K562 (cell line): ENCODE measurements around the gene MYB.

Source experiments
- BDP1 ChIP-seq: IDR thresholded peaks from 3 replicates; pipeline ENCODE4 v1.6.1; 2011; ENCODE audit not compliant: insufficient read length, insufficient read depth
- BRCA1 ChIP-seq, 2 experiments: fragments of 450-650 bp in 1 of 2; sonication (generic) in 1 of 2; formaldehyde crosslinking in 1 of 2; IDR thresholded peaks; 2 replicates each; pipeline versions ENCODE4 v1.5.0 to v1.6.1; 2017 to 2020; ENCODE audit warnings: mild to moderate bottlenecking in 1 of 2, missing genetic modification reagents in 1 of 2
- CREB3L1 ChIP-seq: fragments of 450-650 bp; IDR thresholded peaks from 2 replicates; pipeline ENCODE4 v1.6.1; 2014; ENCODE audit warnings: low read depth, mild to moderate bottlenecking, moderate library complexity, borderline replicate concordance
- E2F5 ChIP-seq: sonication (generic); formaldehyde crosslinking; IDR thresholded peaks from 2 replicates; pipeline ENCODE4 v1.8.0; 2022; ENCODE audit warnings: mild to moderate bottlenecking, missing genetic modification reagents
- GABPA ChIP-seq: fragments of 200-800 bp; sonication (Bioruptor generic); conservative IDR thresholded peaks from 2 replicates; pipeline ENCODE4 v1.6.1; 2016; ENCODE audit warnings: low read depth, missing genetic modification characterization, missing compliant biosample characterization
- MAX ChIP-seq: sonication (generic); formaldehyde crosslinking; IDR thresholded peaks from 2 replicates; pipeline ENCODE4 v1.9.0; 2022; ENCODE audit warnings: mild to moderate bottlenecking, missing genetic modification reagents
- POLR2A ChIP-seq: fragments of 450-650 bp; conservative IDR thresholded peaks from 2 replicates; pipeline ENCODE4 v1.6.1; 2016
- POLR2AphosphoS5 ChIP-seq: IDR thresholded peaks from 2 replicates; pipeline ENCODE4 v1.6.1; 2011; ENCODE audit warnings: mild to moderate bottlenecking, low read depth, low read length, moderate library complexity; ENCODE audit not compliant: control insufficient read depth, insufficient read depth
- REST ChIP-seq, 2 experiments: fragments of 450-650 bp; formaldehyde crosslinking in 1 of 2; IDR thresholded peaks; 2 replicates each; pipeline versions ENCODE4 v1.4.0 to v1.6.1; 2014 to 2020; ENCODE audit warnings: mild to moderate bottlenecking in 2 of 2, borderline replicate concordance in 1 of 2, low read depth in 1 of 2
- SFPQ ChIP-seq: fragments of 200-400 bp; formaldehyde crosslinking; IDR thresholded peaks from 2 replicates; pipeline ENCODE4 v1.6.1; 2017; ENCODE audit warnings: mild to moderate bottlenecking, low read depth, low read length, moderate library complexity
- TARDBP ChIP-seq: fragments of 450-650 bp; IDR thresholded peaks from 2 replicates; pipeline ENCODE4 v1.6.1; 2016
- ZZZ3 ChIP-seq: fragments of 450-650 bp; IDR thresholded peaks from 2 replicates; pipeline ENCODE4 v1.6.1; 2016; ENCODE audit warnings: antibody characterized with exemption, mild to moderate bottlenecking, moderate library complexity

- TF ChIP-seq GABPA (tag) (no peak), TARDBP (no peak), REST (IDR thresholded peaks at IDR 0.05; ENCODE audit: borderline replicate concordance) (no peak), REST (CRISPR knock-in tag; IDR thresholded peaks at IDR 0.05; ENCODE audit: low read depth) (no peak), POLR2AphosphoS5 (no peak), CREB3L1 (no peak), ZZZ3 (no peak), BRCA1 (IDR thresholded peaks at IDR 0.05) (no peak), BRCA1 (CRISPR knock-in tag; IDR thresholded peaks at IDR 0.05) (no peak), BDP1 (no peak), SFPQ (no peak), MAX (CRISPR knock-in tag) (no peak), E2F5 (CRISPR knock-in tag) (no peak), POLR2A (no peak)
Observed at GRCh38 chr6:135268740-135269139, 87.6 kb downstream of the MYB start.
